Activated T-helper 1 cell treated with Interleukin-2 at 50 U/mL for 16 hours (primary cell): Measurements from ENCODE around the gene CPNE1.

Experiments
- DNase-seq: peaks from one replicate; pipeline ENCODE4 v3.0.0-alpha.2; 2020; ENCODE audit warnings: low read depth

The CPNE1 gene

GRCh38 chr20:35653893-35654292 is 10.8 kb downstream of the CPNE1 start:
- DNase-seq: no peak

- no peak for DNase-seq
These were observed 11.3 kb downstream of the CPNE1 start for GRCh38 chr20:35653430-35653734.

DNA sequence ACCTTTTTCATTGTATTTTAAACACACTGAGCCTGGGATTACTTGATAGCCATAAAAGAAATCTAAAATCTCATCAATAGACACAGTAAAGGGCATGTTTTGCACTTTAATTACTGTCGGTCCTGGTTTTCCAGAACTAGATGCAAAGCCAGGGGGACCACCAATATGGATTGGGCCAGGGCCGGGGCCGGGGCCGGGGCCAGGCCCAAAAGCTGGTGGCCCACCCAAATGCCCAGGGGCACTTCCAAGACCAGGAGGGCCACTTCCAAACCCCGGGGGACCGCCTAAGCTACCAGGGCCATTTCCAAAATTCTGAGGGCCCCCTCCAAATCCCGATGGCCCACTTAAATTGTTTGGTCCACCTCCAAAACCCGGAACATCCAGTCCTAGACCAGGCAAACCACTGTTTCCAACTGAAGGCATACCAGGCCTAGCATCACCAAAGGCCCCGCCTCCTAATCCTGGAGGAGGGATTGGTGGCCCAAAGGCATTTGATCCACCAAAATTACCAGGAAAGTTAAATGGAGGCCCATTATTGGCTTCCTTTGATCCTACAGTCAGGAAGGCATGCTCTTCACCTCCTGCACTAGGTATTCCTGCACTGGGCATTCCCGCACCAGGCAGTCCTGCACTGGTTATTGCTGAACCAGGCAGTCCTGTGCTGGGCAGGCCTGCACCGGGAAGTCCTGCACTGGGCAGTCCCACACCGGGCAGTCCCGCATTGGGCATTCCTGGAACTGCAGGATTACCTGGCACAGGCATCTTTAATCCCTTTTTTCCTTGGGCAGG is 11.9 kb downstream of the CPNE1 start:
- DNase-seq: no peak

GRCh38 chr20:35651958-35652357 is 12.7 kb downstream of the CPNE1 start:
- DNase-seq: no peak

GRCh38 chr20:35650632-35651031 is 14.1 kb downstream of the CPNE1 start:
- no peak for DNase-seq

GRCh38 chr20:35648836-35649235 is 15.9 kb downstream of the CPNE1 start:
- no peak for DNase-seq

- no peak for DNase-seq
These were observed 19.9 kb downstream of the CPNE1 start for GRCh38 chr20:35644806-35645205.

- no peak for DNase-seq
These were observed 21.7 kb downstream of the CPNE1 start for GRCh38 chr20:35643045-35643444.

- DNase-seq: no peak
These were observed 23.0 kb downstream of the CPNE1 start for GRCh38 chr20:35641743-35642142.

DNA sequence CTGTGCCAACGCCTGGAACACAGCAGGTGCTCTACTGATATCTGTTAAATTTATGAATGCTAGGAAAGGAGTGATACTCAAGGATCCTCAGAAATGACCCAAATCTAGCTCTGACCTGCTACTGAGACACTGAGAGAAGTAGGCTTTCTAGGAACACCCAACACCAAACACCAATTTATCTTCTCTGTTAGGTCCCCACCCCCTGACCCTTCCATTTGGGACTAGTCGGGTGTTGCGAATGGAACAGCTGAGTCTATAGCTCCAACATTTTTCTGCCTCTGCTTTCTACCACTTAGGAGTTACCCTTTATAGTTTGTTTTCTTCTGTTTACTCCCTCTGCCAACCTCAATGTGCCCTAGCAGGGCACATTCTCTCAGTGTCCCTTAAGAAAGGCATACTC is 24.0 kb downstream of the CPNE1 start:
- DNase-seq: no peak

DNA sequence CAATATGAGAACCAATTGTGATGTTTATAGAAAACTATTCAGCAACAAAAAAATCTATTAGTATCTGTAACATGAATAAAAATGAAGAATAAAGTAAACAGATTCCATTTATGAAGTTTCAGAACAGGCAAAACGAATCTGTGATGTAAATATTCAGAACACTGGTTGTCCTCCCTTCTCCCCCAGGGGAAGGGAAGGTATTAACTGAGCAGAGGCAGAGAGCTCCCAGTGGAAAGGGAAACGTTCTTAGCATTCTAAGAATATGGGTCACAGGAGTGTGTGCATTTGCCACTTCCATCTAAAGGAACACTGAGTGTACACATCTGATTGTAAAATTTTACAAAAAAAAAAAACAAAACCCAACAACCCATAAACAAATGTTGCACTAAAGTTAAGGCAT is 25.9 kb downstream of the CPNE1 start:
- no peak for DNase-seq

DNA sequence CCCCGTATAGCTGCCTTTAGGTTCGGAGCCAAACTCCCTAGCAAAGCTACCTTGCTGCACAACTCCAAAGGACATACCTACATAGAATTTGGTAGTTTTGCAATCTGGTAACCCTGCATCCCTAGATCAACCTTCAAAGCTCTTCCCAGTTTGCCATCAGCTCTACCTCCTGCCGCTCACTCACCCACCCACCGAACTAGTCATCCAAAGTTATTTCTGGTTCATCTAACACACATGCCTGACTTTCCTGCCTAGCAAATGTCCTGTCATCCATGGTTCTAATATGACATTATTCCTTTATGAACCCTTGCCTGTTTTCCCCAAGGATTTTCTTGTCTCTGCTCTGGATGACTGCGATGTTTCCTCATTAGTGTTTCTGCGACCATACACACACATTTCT is 27.4 kb downstream of the CPNE1 start:
- no peak for DNase-seq

DNA sequence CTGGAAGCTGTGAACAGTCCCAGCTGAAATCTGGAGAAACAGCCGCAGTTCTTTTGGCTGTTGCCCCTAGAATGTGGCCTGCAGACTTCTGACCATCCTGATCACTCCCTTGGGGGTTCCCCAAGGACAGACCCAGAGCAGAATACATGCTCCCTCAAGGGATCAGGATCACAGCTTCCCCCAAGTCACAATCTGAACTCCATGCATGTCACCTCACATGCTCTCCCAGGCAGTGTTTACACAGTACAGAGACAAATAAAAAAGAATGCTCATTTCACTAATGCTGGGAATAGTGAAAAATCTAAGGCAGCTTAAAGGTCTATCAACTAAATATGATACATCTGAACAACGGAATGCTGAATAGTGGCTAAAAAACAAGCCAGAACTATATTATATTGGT is 28.6 kb downstream of the CPNE1 start:
- no peak for DNase-seq

DNA sequence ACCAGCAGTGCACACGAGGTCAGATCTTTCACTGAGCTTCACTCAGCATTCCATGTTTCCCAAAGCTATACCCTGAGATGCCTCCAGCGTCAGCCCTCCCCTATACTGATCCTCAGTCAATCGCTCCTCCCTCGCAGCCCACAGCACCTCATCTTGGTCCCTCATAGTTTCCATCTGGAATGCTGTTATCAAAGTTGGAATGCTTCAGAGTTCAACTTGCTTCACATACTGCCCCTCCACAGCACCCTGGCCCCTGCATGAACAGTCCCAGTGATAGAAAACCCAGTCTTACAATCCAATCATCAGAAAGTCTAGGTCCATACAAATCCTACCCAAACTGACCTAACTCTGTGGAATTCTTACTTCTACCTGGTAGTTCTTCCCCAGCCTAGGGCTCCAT is 29.0 kb downstream of the CPNE1 start:
- no peak for DNase-seq

- no peak for DNase-seq
These were observed 32.1 kb downstream of the CPNE1 start for GRCh38 chr20:35632539-35633115.

DNA sequence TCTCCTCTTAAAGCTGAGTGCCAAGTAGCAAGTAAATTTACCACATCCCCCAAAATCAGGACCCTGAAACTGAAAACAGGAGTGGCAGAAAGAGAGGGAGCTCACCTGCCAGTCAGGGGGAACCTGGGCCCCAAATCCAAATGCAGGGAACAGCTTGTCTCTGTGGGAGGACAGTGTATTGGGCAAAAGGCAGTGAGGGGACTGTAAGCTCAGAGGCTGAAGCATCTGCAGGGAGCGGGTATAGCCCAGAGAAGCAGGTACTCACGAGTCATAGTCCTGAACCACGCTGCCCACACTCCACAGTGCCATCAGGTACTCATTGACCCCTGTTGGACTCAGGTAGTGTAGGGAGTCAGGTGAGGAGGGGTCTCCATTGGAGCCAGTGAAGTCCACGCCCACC is 34.1 kb downstream of the CPNE1 start:
- DNase-seq: no peak

DNA sequence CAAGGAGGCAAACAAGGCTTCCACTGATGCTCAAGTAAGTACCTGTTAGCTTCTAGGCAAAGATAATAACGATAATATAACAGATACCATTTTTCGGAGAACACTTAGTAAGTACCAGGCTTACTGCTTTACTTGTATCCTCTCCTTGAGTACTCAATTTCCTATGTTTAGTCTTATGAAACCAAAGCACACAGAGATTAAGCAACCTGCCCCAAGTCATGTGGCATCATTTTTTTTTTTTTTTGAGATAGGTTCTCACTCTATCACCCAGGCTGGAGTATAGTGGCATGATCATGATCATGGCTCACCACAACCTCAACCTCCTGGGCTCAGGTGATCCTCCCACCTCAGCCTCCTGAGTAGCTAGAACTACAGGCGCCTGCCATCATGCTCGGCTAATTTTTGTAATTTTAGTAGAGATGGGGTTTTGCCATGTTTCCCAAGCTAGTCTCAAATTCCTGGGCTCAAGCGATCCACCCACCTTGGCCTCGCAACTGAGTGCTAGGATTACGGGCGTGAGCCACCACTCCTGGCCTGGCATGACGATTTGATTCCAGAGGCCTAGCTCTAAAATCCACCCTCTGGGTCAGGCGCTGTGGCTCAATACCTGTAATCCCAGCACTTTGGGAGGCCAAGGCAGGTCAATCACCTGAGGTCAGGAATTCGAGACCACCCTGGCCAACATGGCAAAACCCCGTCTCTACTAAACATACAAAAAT is 35.1 kb downstream of the CPNE1 start:
- DNase-seq: no peak

GRCh38 chr20:35627121-35627520 is 37.6 kb downstream of the CPNE1 start:
- no peak for DNase-seq

- no peak for DNase-seq
These were observed 38.2 kb downstream of the CPNE1 start for GRCh38 chr20:35626386-35627001.

GRCh38 chr20:35625584-35626385 is 38.9 kb downstream of the CPNE1 start:
- no peak for DNase-seq

- no peak for DNase-seq
These were observed 43.1 kb downstream of the CPNE1 start for GRCh38 chr20:35621560-35621946.

DNA sequence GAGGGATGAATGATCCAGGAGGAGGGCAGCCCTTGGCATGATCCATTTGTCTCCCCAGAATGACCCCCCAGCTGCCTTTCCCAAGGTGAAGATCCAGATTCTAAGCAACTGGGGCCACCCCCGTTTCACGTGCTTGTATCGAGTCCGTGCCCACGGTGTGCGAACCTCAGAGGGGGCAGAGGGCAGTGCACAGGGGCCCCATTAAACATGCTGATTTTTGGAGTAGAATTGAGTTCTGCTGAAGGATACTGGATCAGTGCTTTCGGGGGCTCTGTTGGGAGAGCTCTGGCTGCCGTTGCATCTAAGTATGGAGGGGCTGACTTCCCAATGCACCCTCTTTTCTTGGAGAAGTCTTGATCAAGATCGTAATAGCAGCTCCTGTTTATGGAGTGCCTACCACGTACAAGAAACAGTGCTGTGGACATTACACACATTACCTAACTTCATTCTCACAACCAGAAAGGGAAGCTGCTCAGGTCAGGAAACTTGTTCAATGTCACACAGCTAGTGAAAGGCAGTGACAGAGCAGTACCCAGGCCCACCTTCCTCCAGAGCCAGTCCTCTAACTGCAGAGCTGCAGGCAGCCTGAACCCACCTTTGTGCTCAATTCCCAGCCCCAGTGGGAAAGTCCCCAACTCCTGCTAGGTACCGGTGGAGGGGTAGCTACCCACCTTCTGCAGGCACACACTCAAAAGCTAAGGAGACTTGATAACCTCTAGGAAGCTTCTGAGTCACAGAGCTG is 43.7 kb downstream of the CPNE1 start:
- DNase-seq: no peak
